HG03175 (cell line): ENCODE data around the gene ZNF679.
"Not testable (repeated sequence)": the region's sequence is repeated elsewhere in the genome, so short reads cannot be mapped to it uniquely, and the experiment has no call there.

Experiments
- ATAC-seq: cut with Tn5 transposase; IDR thresholded peaks from one replicate; pipeline ENCODE4 v1.9.1; 2021; ENCODE audit warnings: mild to moderate bottlenecking, moderate library complexity; ENCODE audit not compliant: unreplicated experiment

Gene ZNF679

DNA sequence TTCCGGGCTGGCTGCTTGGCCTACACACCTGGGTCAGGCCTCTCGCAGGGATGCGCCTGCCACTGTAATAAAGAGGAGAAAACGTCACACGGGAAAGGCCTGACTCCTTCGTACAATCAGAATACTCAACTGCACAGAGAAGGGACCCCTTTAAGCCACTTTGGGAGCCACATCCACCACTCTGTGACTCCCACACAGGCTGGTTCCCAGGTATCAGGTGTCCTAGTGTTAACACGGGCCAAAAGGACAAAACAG is 79.7 kb downstream of the ZNF679 start:
- no peak for ATAC-seq

DNA sequence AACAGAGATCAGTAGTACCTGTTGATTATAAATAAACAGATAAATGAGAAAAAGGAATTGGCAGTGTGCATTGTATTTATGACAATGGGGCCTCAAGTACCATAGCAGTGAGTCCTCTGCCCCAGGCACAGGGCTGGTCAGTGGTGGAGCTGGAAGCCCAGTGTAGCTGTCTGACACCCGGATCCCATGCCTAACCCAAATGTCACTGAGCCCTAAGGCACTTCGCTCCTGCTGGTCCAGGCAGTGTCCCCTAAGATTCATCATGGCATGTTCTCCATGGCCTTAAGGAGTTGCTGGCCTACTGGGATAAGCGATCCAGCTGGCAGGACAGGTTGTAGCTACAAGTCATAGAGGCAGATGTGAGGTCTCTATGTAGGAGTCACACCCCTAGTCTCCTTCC is 82.2 kb downstream of the ZNF679 start:
- no peak for ATAC-seq

DNA sequence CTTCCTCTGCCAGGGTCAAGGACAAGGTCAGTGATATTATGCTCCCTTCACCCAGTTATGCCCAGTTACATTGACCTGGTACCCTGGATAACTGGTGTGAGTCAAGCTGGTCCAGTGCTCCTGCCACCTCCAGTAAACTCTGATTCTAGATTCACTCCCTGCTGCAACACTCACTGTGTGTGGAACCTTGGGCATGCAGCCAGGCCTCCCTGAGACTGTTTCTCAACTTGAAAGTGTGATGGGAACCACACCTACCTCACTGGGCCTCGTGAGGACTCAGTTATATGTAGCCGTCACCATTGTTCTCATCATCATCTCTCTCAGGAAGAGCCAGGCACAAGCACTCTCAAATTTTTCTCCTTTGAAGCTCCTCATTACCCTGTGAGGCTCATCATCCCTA is 84.6 kb downstream of the ZNF679 start:
- no peak for ATAC-seq

DNA sequence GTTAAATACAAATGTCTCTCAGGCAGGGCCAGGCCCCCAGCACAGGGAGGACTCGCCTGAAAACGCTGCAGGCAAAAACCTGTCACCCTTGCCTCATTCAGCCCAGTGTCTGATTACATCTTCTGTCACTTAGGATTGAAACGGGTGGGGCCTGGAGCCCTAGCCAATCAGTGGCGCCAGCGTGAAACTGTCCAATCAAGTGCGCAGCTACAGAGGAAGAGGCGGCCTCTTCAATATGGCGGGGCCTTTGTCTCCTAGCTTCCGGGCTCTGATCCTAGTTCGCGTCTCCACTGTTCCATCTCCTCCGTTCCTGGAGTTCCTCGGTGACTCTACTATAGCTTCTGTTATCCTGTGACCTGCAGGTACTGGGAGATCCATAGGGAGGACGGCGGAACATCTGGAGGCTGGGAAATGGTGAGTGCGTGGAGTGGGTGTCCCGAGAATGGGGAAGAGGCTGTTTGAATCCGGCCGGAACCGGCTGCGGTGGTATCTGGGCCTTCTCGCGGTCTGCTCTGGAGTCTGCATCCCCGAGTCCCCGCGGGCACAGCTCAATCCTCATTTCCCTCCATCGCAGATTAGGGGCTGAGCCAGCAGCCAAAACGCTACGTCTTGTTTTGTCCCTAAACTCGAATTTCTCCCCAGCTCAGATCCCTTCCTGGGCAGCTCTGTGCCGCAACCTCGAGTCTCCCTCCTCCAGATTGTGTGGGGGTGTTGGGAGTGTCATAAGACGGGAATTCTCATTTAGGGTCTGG is 85.6 kb downstream of the ZNF679 start, which contains the start of gene ZNF736:
ZNF736 (plus strand) TSS at position 222 of the 752 bp plus-strand sequence; CDS start at position 412, 190 bp downstream.
- peak; percentile 100 for ATAC-seq

DNA sequence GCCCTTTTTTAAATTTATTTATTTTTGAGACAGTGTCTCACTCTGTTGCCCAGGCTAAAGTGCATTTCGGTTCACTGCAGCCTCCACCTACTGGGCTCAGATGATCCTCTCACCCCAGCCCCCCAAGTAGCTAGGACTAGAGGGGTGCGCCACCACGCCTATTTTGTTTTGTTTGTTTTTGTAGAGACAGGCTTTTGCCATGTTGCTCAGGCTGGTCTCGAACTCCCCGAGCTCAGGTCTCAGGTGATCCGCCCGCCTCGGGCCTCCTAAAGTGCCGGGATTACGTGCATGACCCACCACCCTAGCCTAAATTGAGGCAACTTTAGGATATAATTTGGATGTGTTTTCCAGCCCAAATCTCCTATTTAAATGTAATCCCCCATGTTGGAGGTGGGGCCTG is 86.3 kb downstream of the ZNF679 start:
- ATAC-seq, result no peak

DNA sequence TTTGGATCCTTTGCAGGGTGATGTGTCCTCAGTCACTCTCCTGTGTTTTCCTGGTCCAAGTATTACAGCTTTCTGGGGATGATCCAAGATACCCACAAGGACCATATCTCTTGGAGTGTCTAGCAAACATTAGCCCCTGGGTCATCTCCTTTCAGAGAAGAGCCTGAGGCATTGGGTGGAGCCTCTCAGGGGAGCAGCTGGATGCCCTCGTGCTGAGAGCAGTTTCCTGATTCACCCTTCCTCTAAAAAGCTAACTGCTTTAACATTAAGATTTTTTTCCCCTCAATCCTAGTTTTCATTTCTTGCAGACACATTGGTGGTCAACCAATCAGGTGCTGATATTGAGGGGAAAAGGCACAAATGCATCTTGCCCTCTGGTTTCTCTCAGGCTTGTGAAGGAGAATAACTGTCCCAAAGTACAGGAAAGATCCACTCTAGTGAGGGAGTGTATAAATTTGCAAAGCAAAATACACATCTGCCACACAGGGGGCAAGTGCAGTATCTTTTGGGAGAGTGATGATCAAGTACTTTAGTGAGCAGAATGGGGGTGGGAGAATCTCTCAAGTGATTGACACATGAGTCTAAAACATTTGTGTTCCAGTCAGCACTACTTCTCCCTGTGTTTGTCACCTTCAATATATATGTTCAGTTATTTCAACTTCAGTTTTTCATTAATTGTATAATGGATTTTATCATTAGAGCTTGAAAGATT is 87.9 kb downstream of the ZNF679 start:
- not testable (repeated sequence) for ATAC-seq
